ENCODE measurements around the gene TBPL2. TPM values are rescaled to one million over a fixed set of nuclear protein-coding genes. Genes with fewer than 3 reads are reported as not detected.

The TBPL2 gene
- total RNA-seq, 4 donors from 2014 or later = not detected

DNA sequence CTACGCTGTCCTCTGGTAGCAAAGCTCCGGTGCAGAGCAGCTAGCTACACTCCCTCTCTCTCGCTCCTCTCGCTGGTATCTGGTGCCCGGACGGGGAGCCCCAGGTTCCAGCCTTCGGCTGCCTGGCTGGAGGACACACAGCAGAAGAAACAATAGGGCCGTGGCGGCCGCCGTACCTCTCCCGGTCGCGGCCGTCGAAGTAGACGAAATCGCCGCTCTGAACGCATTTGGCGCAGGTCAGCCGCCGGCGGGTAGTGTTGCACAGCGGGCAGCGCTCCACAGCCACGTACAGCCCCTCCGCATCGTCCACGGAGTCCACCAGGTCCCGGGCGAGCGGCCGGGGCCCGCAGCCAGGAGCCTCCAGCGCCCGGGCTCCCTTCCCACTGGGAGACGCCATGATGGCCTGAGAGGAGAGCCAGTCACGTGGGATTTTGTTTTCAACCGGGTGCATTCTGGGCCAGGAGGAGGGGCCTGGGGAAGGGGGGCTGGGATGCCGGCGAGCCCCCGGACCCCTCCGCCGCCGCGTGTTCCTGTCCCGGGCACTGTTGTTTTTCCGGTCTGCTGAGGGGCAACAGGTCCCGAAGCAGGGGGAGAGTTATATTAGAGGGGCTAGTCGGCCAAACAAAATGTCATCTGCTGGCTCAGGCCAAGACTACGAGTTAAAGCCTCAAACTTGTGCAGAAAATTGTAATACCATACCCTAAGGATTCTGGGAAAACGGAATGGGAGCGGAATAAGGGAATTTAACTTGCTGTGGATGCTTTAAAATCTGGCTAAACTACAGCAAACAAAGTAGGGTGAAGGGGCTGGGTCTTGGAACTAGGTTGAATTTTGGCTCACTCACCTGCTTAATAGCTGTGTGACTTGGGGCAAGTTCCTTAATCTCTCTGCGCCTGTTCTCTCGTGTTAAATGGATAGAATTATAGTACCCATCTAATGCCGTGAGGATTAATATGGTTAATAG lies 28.7 kb downstream of the TBPL2 start, which contains the start of gene ATG14:
Gene ATG14 (minus strand): TSS at position 405 of the 964 bp plus-strand sequence. CDS start 8 bp downstream, at position 397.
- Histone ChIP-seq H3K27ac (peak within 1 kb of the TSS; percentile 87 to 97 (median 95)), H3K27me3 (no peaks in the 10 kb centered on the region), H3K36me3 (peaks cover 0 to 7% of the 10 kb centered on the region in 2 donors), H3K4me1 (peaks cover 26 to 28% of the 10 kb centered on the region in 2 donors), H3K4me3 (peak within 1 kb of the TSS; percentile 82 to 98 (median 90)), H3K9me3 (no peaks in the 10 kb centered on the region)
- DNase-seq (peak; percentile 81 to 88), ATAC-seq (peak; percentile 94 to 98)
- TF ChIP-seq POLR2A (IDR thresholded peaks at IDR 0.05) (peak; percentile 47 to 84), CTCF (IDR thresholded peaks at IDR 0.05 in 4 of 5, conservative IDR thresholded peaks at IDR 0.05 in 1 of 5) (peak in 2 of 5 experiments; percentile 9 to 15)
- intact Hi-C loops (cut with DNase I; ENCODE audit: low total_unique reads) = loop anchor here (5.0 kb wide), 3 partner anchors 54 to 171 kb away; partner anchors contain the start of genes FBXO34 and KTN1
- in situ Hi-C loops (cut with MboI; ENCODE audit: low sequenced_read_pairs in 4 of 4) = loop anchor here in 1 of 4 donors (5.0 kb wide), 1 partner anchor 139 kb away; the partner anchor contains the start of gene FBXO34

GRCh38 chr14:55410876-55411275 lies 29.5 kb downstream of the TBPL2 start:
- intact Hi-C loops (cut with DNase I; ENCODE audit: low total_unique reads) (loop anchor here (5.0 kb wide), 3 partner anchors 54 to 171 kb away; partner anchors contain the start of genes FBXO34 and KTN1), in situ Hi-C loops (cut with MboI; ENCODE audit: low sequenced_read_pairs in 4 of 4) (loop anchor here in 1 of 4 donors (5.0 kb wide), 1 partner anchor 139 kb away; the partner anchor contains the start of gene FBXO34)
- ATAC-seq = no peak

GRCh38 chr14:55404173-55404854 lies 36.1 kb downstream of the TBPL2 start:
- no peak overlapping the region for H3K4me3 ChIP-seq
- in situ Hi-C loops (cut with MboI; ENCODE audit: low sequenced_read_pairs in 4 of 4) = loop anchor here in 1 of 4 donors (10.0 kb wide), 1 partner anchor 130 kb away; the partner anchor contains the start of gene FBXO34
- TF ChIP-seq POLR2A (IDR thresholded peaks at IDR 0.05) = no peak
- no peak for TF ChIP-seq CTCF (IDR thresholded peaks at IDR 0.05 in 4 of 5, conservative IDR thresholded peaks at IDR 0.05 in 1 of 5)
- intact Hi-C loops (cut with DNase I; ENCODE audit: low total_unique reads) = loop anchor here (10.0 kb wide), 1 partner anchor 620 kb away; no protein-coding TSS in a partner anchor
- H3K27ac ChIP-seq = peak overlapping the region; percentile 12 to 51 (median 30)
- peaks cover 33 to 51% of the 10 kb centered on the region in 2 donors for H3K4me1 ChIP-seq
- no peaks in the 10 kb centered on the region for H3K27me3 ChIP-seq
- DNase-seq = no peak
- H3K9me3 ChIP-seq = no peaks in the 10 kb centered on the region
- peaks cover 0 to 7% of the 10 kb centered on the region in 2 donors for H3K36me3 ChIP-seq
- ATAC-seq = no peak

More at GRCh38 chr14:55410876-55411275, 29.5 kb downstream of the TBPL2 start:
- TF ChIP-seq POLR2A (IDR thresholded peaks at IDR 0.05) (no peak), CTCF (IDR thresholded peaks at IDR 0.05 in 4 of 5, conservative IDR thresholded peaks at IDR 0.05 in 1 of 5) (no peak)
- H3K27ac ChIP-seq = peak overlapping the region; percentile 87 to 97 (median 95)
- H3K4me1 ChIP-seq = peaks cover 27 to 29% of the 10 kb centered on the region in 2 donors
- no peaks in the 10 kb centered on the region for H3K9me3 ChIP-seq
- H3K36me3 ChIP-seq = peaks cover 0 to 7% of the 10 kb centered on the region in 2 donors
- H3K4me3 ChIP-seq = peak overlapping the region; percentile 82 to 98 (median 90)
- no peak for DNase-seq
- H3K27me3 ChIP-seq = no peaks in the 10 kb centered on the region

DNA sequence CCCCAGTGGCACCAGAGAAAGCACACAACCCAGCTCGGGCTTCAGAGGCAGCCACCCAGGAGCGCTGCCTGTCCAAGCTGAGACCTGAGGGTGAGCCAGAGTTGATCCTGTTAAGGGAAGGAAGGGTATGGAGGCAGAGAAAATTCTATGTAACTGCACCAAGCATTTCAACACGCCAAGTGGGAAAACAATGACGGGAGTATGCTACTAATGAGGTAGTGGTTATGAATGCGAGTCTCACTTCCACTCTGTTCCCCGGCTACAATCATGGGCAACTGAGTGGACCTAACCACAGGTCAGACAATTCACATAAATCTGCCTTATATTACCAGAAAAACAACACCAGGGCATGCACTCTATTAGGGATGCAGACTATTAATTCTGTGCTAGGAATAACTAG lies 38.7 kb downstream of the TBPL2 start:
- no peak for ATAC-seq
- peaks cover 45 to 53% of the 10 kb centered on the region in 2 donors for H3K4me1 ChIP-seq
- in situ Hi-C loops (cut with MboI; ENCODE audit: low sequenced_read_pairs in 4 of 4) (loop anchor here in 1 of 4 donors (10.0 kb wide), 1 partner anchor 127 kb away; the partner anchor contains the start of gene FBXO34), intact Hi-C loops (cut with DNase I; ENCODE audit: low total_unique reads) (loop anchor here (10.0 kb wide), 1 partner anchor 617 kb away; no protein-coding TSS in a partner anchor)
- peak overlapping the region; percentile 2 to 82 (median 34) for H3K27ac ChIP-seq
- no peak overlapping the region for H3K4me3 ChIP-seq
- DNase-seq = no peak
- H3K27me3 ChIP-seq = no peaks in the 10 kb centered on the region
- TF ChIP-seq CTCF (IDR thresholded peaks at IDR 0.05 in 4 of 5, conservative IDR thresholded peaks at IDR 0.05 in 1 of 5) (no peak), POLR2A (IDR thresholded peaks at IDR 0.05) (no peak)
- H3K36me3 ChIP-seq = no peaks in the 10 kb centered on the region
- no peaks in the 10 kb centered on the region for H3K9me3 ChIP-seq
